Endodermal cell (in vitro differentiated cells): ENCODE measurements around the gene CCDC38. TPM values are rescaled to one million over a fixed set of nuclear protein-coding genes. Genes with fewer than 3 reads are reported as not detected.

Experiments used
- DNase-seq: peaks from one replicate; pipeline ENCODE4 v3.0.0-alpha.2; 2017
- H3K27ac ChIP-seq: 2 replicates; pipeline ENCODE4 v1.5.1; 2013; ENCODE audit warnings: mild to moderate bottlenecking, low read depth, low read length, moderate library complexity
- H3K27me3 ChIP-seq: 2 replicates; pipeline ENCODE4 v1.6.1; 2013; ENCODE audit warnings: mild to moderate bottlenecking, low read length, moderate library complexity; ENCODE audit not compliant: insufficient read depth, control insufficient read depth, poor library complexity, severe bottlenecking
- H3K36me3 ChIP-seq: 2 replicates; pipeline ENCODE4 v1.7.0; 2013; ENCODE audit warnings: mild to moderate bottlenecking, low read length, moderate library complexity; ENCODE audit not compliant: control insufficient read depth, insufficient read depth
- H3K4me1 ChIP-seq: one replicate; pipeline ENCODE4 v1.7.0; 2013; ENCODE audit warnings: low read length; ENCODE audit not compliant: control insufficient read depth, insufficient read depth
- H3K4me3 ChIP-seq: 2 replicates; pipeline ENCODE4 v1.5.1; 2013; ENCODE audit warnings: mild to moderate bottlenecking, low read length, moderate library complexity
- H3K9ac ChIP-seq: 2 replicates; pipeline ENCODE4 v1.6.1; 2013; ENCODE audit warnings: mild to moderate bottlenecking, low read length, moderate library complexity; ENCODE audit not compliant: poor library complexity, severe bottlenecking; ENCODE audit errors: extremely low read depth
- H3K9me3 ChIP-seq: 2 replicates; pipeline ENCODE4 v1.6.1; 2013; ENCODE audit warnings: mild to moderate bottlenecking, low read length, moderate library complexity; ENCODE audit not compliant: control insufficient read depth
- H3K27ac Mint-ChIP-seq: 2 replicates; pipeline ENCODE4 v1.8.0; 2020; ENCODE audit warnings: mixed read lengths
- H3K27me3 Mint-ChIP-seq: 2 replicates; pipeline ENCODE4 v1.8.0; 2021; ENCODE audit warnings: mild to moderate bottlenecking, mixed read lengths; ENCODE audit not compliant: insufficient read depth
- H3K36me3 Mint-ChIP-seq: 2 replicates; pipeline ENCODE4 v1.8.0; 2020; ENCODE audit warnings: low read depth, mixed read lengths
- H3K4me1 Mint-ChIP-seq: 2 replicates; pipeline ENCODE4 v1.8.0; 2020; ENCODE audit warnings: mixed read lengths
- H3K4me3 Mint-ChIP-seq: 2 replicates; pipeline ENCODE4 v1.8.0; 2020; ENCODE audit warnings: mild to moderate bottlenecking, moderate library complexity, mixed read lengths
- H3K9me3 Mint-ChIP-seq: 2 replicates; pipeline ENCODE4 v1.8.0; 2020; ENCODE audit warnings: mild to moderate bottlenecking, mixed read lengths
- CTCF ChIP-seq: fragments of 200-600 bp; sonication (generic); conservative IDR thresholded peaks from 2 replicates; pipeline ENCODE4 v1.5.0; 2021; ENCODE audit warnings: antibody characterized with exemption, mild to moderate bottlenecking
- WGBS, 2 experiments: methylation state at CpG; one replicate each; pipeline versions ENCODE4 v1.1.5 to v1.1.7; 2013; ENCODE audit warnings: missing lambda C conversion rate in 2 of 2, mixed read lengths in 1 of 2; ENCODE audit not compliant: insufficient coverage in 1 of 2, insufficient read length in 1 of 2; 5-methylcytosine and 5-hydroxymethylcytosine counted together
- long read RNA-seq, 4 experiments: library from polyadenylated mRNA in 2 of 4; library from RNA in 1 of 4; library from capped mRNA in 1 of 4; stranded (forward) in 3 of 4; unstranded in 1 of 4; transcript quantifications; one replicate each; pipeline ENCODE4 v2.0.0, GENCODE V29; 2020 to 2021; ENCODE audit warnings: inconsistent platforms in 1 of 4
- polyA plus RNA-seq, 2 experiments: library from polyadenylated mRNA; stranded (reverse); fragments of 50-300 nt; gene quantifications; one replicate each; pipeline ENCODE4 v1.2.3, GENCODE V29; 2013
- total RNA-seq, 2 donors: library from RNA; stranded (reverse); fragmentation: NEBNext Ultra II Directional in 1 of 2; extraction: Animal tissue kit (Norgen Biotek cat#: 25700) in 1 of 2; gene quantifications; 2 replicates in 1 of 2; 3 replicates in 1 of 2; pipeline ENCODE4 v1.2.1, GENCODE V29; 2021

CCDC38 gene
- under 1 TPM; 0.35 TPM for total RNA-seq
- 0.14 TPM for polyA plus RNA-seq (2013, experiment 1 of 2)
- polyA plus RNA-seq (2013, experiment 2 of 2), result not detected
- long read RNA-seq, experiment 1, result 0 reads
- long read RNA-seq, experiment 2, result 0 reads
- long read RNA-seq, experiment 3, partial matches to known transcripts, result 0 of 1 reads
- long read RNA-seq, experiment 3, other reads (novel, unspliced or antisense), result 1 of 1 reads
- long read RNA-seq, experiment 4, result 0 reads

GRCh38 chr12:95942524-95943329 is at the start of gene CCDC38:
TSS of gene CCDC38 (minus strand) at chr12:95942614. CDS start at chr12:95936509, 6,105 bp downstream.
- no peak for TF ChIP-seq CTCF
- no peak within 1 kb of the TSS for H3K27ac ChIP-seq
- peak within 1 kb of the TSS; percentile 27 for H3K9ac ChIP-seq

GRCh38 chr12:95990136-95990535 is 47.7 kb upstream of the CCDC38 start:
- Histone ChIP-seq H3K36me3 (no peaks in the 10 kb centered on the region), H3K9ac (no peak overlapping the region), H3K4me3 (no peak overlapping the region), H3K4me1 (no peaks in the 10 kb centered on the region), H3K27ac (no peak overlapping the region), H3K27me3 (peaks cover 5% of the 10 kb centered on the region), H3K9me3 (no peaks in the 10 kb centered on the region)
- Mint-ChIP-seq H3K9me3 (no peaks in the 10 kb centered on the region), H3K4me1 (peaks cover 6% of the 10 kb centered on the region), H3K36me3 (no peaks in the 10 kb centered on the region), H3K4me3 (no peak overlapping the region), H3K27ac (no peak overlapping the region), H3K27me3 (peaks cover 9% of the 10 kb centered on the region)
- DNase-seq, result peak; percentile 58
- TF ChIP-seq CTCF, result no peak
- WGBS, 2 experiments, result 85 to 92% methylated on average over 3 to 7 of the region's 7 CpGs

More at GRCh38 chr12:95942524-95943329, at the start of gene CCDC38:
- 0 to 2% methylated on average over 10 to 51 of the region's 51 CpGs for WGBS, 2 experiments
- H3K4me1 Mint-ChIP-seq, result peaks cover 20% of the 10 kb centered on the region
- peaks cover 4% of the 10 kb centered on the region for H3K4me1 ChIP-seq
- H3K36me3 ChIP-seq, result no peaks in the 10 kb centered on the region
- H3K9me3 ChIP-seq, result no peaks in the 10 kb centered on the region
- H3K4me3 Mint-ChIP-seq, result peak within 1 kb of the TSS; percentile 73
- peaks cover 18% of the 10 kb centered on the region for H3K27me3 Mint-ChIP-seq
- DNase-seq, result peak; percentile 94
- H3K9me3 Mint-ChIP-seq, result peaks cover 6% of the 10 kb centered on the region
- H3K36me3 Mint-ChIP-seq, result no peaks in the 10 kb centered on the region
- H3K27me3 ChIP-seq, result peaks cover 12% of the 10 kb centered on the region
- H3K27ac Mint-ChIP-seq, result peak within 1 kb of the TSS; percentile 65
- peak within 1 kb of the TSS; percentile 88 for H3K4me3 ChIP-seq

- DNase-seq, result no peak
- no peak for TF ChIP-seq CTCF
- Mint-ChIP-seq H3K27me3 (peaks cover 9% of the 10 kb centered on the region), H3K4me3 (no peak overlapping the region), H3K36me3 (no peaks in the 10 kb centered on the region), H3K27ac (no peak overlapping the region), H3K4me1 (peaks cover 6% of the 10 kb centered on the region), H3K9me3 (no peaks in the 10 kb centered on the region)
- Histone ChIP-seq H3K27me3 (peaks cover 5% of the 10 kb centered on the region), H3K4me1 (no peaks in the 10 kb centered on the region), H3K27ac (no peak overlapping the region), H3K9ac (no peak overlapping the region), H3K4me3 (no peak overlapping the region), H3K9me3 (no peaks in the 10 kb centered on the region), H3K36me3 (no peaks in the 10 kb centered on the region)
- 93% methylated on average over 4 of the region's 4 CpGs; no CpG with 5 or more reads in 1 of the 2 experiments for WGBS, 2 experiments
Measured at GRCh38 chr12:95989504-95990123, 47.2 kb upstream of the CCDC38 start.
